ENCODE measurements around the gene MCM5.

Gene MCM5

DNA sequence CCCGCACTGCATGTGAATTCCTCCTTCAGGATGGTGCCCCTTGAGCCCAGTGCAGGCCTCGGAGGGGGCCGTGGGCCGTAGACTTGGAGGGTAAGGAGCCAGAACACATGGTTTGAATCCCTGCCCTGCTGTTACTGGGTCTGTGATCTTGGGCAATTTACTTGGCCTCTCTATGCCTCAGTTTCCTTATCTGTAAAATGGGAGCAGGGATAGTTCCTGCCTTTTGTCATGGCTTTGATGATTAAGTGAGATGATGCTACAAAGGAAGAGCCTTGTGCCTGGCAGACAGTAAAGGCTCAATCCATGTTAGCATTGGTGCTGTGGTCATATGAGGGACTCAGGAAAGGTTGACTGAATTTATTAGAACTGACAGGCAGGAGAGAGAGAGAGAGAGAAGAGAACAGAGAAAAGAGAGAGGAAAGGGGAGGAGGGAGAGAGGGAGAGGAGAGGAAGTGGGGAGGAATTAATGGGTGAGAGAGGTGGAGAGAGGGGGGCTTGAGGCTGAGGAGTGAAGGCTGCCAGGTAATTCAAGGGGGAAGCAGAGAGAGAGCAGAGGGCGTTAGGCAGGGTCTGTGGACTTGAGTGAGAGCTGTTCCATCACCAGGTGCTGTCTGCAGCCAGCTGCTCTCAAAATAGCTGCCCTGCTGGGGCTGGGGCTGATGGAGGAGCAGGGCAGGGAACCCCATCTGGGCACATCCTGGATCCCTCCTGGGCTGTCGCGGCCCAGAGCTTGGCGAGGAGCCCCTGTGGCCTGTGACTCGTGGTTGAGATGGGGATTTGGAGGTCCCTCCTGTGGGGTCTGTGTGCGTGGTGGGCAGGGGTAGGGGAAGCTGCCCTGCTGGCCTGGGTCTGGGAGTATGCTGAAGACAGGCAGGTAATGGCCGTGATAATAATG is 44.1 kb downstream of the MCM5 start:
- H3K36me3 ChIP-seq (ENCODE audit: insufficient read depth, low read length): no peaks in the 10 kb centered on the region
- H3K9me3 ChIP-seq (ENCODE audit: low read depth, low read length): no peaks in the 10 kb centered on the region
- DNase-seq (ENCODE audit: low read depth, low spot score): no peak
- H3K9ac ChIP-seq (ENCODE audit: insufficient read length): no peak overlapping the region
- no peak overlapping the region for H3K4me3 ChIP-seq
- TF ChIP-seq POLR2AphosphoS5 (IDR thresholded peaks at IDR 0.05; ENCODE audit: borderline replicate concordance, low read depth, low read length) (no peak), FOXP2 (optimal IDR thresholded peaks at IDR 0.05; ENCODE audit: control extremely low read depth, extremely low read length, insufficient read depth) (no peak), EZH2 (IDR thresholded peaks at IDR 0.05) (no peak)
- H3K27ac ChIP-seq: no peak overlapping the region

DNA sequence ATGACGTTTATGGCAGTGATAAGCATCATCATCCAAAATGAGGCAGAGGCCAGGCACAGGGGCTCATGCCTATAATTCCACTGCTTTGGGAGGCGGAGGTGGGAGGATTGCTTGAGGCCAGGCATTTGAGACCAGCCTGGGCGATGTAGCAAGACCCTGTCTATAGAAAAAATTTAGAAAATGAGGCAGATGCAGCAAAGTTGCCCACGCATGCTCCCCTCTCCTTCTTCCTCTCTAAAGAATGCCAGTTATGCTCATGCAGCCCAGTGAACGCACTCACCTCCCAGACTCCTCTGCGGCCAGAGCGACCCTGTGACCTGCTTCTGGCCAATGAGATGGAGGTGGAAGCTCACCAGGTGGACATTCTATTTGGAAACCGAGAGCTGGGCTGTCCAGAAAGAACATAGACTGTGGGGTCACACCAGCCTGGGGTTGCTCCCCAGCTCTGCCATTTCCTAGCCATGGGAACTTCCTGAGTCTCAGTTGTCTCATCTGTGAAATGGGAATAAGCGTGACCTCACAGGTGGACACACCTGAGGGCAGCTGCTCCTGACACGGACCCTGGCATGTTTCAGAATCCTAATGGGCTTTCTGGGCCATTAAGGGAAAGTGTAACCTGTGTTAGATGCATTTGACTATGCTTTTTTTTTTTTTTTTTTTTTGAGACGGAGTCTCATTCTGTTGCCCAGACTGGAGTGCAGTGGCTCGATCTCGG is 44.9 kb downstream of the MCM5 start:
- DNase-seq (ENCODE audit: low read depth, low spot score): no peak
- Histone ChIP-seq H3K36me3 (ENCODE audit: insufficient read depth, low read length) (no peaks in the 10 kb centered on the region), H3K4me3 (no peak overlapping the region), H3K9me3 (ENCODE audit: low read depth, low read length) (no peaks in the 10 kb centered on the region), H3K27ac (no peak overlapping the region), H3K9ac (ENCODE audit: insufficient read length) (no peak overlapping the region)
- TF ChIP-seq FOXP2 (optimal IDR thresholded peaks at IDR 0.05; ENCODE audit: control extremely low read depth, extremely low read length, insufficient read depth) (no peak), POLR2AphosphoS5 (IDR thresholded peaks at IDR 0.05; ENCODE audit: borderline replicate concordance, low read depth, low read length) (no peak), EZH2 (IDR thresholded peaks at IDR 0.05) (no peak)

DNA sequence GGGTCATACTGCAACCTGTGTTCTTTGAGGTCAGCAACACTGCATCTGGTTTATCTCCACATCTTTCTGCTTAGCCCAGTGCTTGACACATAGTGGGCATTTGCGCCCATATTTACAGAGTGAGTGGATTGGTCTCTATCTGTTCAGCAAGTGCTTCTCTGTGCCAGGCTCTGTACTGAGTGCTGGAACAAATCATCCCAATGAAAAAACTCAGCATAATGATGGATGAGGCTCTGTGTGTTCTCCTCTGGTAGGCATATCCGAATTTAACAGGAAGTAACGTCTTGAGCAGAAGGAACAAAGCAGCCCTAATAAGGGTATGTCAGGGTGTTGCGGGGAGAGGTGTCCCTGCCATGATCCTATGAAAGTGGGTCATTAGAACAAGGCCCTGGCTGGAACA is 46.0 kb downstream of the MCM5 start:
- TF ChIP-seq POLR2AphosphoS5 (IDR thresholded peaks at IDR 0.05; ENCODE audit: borderline replicate concordance, low read depth, low read length) (no peak), FOXP2 (optimal IDR thresholded peaks at IDR 0.05; ENCODE audit: control extremely low read depth, extremely low read length, insufficient read depth) (no peak), EZH2 (IDR thresholded peaks at IDR 0.05) (no peak)
- no peak overlapping the region for H3K9ac ChIP-seq (ENCODE audit: insufficient read length)

GRCh38 chr22:35446365-35446764 is 46.4 kb downstream of the MCM5 start:
- no peak for DNase-seq (ENCODE audit: low read depth, low spot score)
- no peak for TF ChIP-seq EZH2 (IDR thresholded peaks at IDR 0.05)
- no peak for TF ChIP-seq POLR2AphosphoS5 (IDR thresholded peaks at IDR 0.05; ENCODE audit: borderline replicate concordance, low read depth, low read length)
- no peak for TF ChIP-seq FOXP2 (optimal IDR thresholded peaks at IDR 0.05; ENCODE audit: control extremely low read depth, extremely low read length, insufficient read depth)
- no peak overlapping the region for H3K27ac ChIP-seq

More for the DNA sequence above, 46.0 kb downstream of the MCM5 start:
- Histone ChIP-seq H3K36me3 (ENCODE audit: insufficient read depth, low read length) (no peaks in the 10 kb centered on the region), H3K4me3 (no peak overlapping the region), H3K27ac (no peak overlapping the region), H3K9me3 (ENCODE audit: low read depth, low read length) (no peaks in the 10 kb centered on the region)
- DNase-seq (ENCODE audit: low read depth, low spot score): no peak

DNA sequence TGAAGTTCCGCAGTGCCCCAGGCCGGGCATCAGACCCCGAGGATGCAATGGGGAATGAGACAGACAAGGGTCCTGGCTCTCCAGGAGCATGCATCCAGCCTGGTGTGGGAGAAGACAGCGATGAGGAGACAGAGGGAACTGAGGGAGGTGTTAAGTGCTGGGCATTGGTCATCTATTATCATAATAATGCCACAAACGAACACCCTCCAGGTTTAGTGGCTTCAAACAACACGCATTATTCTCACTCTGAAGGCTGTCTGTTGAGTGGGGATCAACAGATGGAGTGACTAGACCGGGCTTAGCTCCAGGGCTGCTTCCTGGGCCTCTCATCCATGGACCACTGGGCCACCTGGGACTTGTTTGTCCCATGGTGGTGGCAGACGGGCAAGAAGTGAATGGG is 48.6 kb downstream of the MCM5 start:
- no peak overlapping the region for H3K4me3 ChIP-seq
- no peak overlapping the region for H3K9ac ChIP-seq (ENCODE audit: insufficient read length)
- H3K9me3 ChIP-seq (ENCODE audit: low read depth, low read length): no peaks in the 10 kb centered on the region
- H3K27ac ChIP-seq: no peak overlapping the region
- no peaks in the 10 kb centered on the region for H3K36me3 ChIP-seq (ENCODE audit: insufficient read depth, low read length)
- TF ChIP-seq POLR2AphosphoS5 (IDR thresholded peaks at IDR 0.05; ENCODE audit: borderline replicate concordance, low read depth, low read length) (no peak), FOXP2 (optimal IDR thresholded peaks at IDR 0.05; ENCODE audit: control extremely low read depth, extremely low read length, insufficient read depth) (no peak), EZH2 (IDR thresholded peaks at IDR 0.05) (no peak)
- no peak for DNase-seq (ENCODE audit: low read depth, low spot score)

More at GRCh38 chr22:35446365-35446764, 46.4 kb downstream of the MCM5 start:
- H3K9me3 ChIP-seq (ENCODE audit: low read depth, low read length): no peaks in the 10 kb centered on the region
- no peaks in the 10 kb centered on the region for H3K36me3 ChIP-seq (ENCODE audit: insufficient read depth, low read length)
- H3K9ac ChIP-seq (ENCODE audit: insufficient read length): no peak overlapping the region
- H3K4me3 ChIP-seq: no peak overlapping the region

DNA sequence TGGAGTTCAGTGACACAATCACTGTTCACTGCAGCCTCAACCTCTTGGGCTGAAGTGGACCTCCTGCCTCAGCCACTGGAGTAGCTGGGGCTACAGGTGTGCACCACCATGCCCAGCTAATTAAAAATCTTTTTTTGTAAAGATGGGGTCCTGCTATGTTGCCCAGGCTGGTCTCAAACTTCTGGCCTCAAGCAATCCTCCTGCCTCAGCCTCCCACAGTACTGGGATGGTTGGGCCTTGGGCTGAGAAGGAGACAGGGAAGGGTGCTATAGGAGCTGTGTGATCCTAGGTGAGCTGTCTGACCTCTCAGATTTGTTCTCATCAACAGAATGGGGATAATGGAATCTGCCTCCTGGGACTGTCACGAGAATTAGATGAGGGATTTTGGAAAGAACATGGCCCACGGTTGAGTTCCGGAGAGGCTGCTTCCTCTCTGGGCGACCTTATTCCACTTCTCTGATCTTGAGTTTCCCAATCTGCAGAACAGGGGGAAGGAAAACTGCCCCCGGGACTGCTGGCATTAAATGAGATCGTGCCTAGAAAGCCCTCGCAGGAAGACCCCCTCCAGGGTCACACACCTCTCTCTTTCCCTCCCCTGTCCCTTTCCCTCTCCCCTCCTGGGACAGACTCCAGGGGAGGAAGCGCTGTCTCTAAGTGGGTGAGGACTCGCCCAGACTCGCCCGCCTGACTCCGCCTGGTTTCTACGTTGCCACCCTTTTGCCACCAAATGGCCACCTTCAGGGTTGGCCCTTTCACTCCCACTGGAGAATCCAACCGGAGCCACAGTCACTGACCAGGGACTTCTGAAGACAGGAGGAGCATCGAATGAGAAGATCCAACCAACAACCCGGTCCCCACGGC is 50.1 kb downstream of the MCM5 start:
- no peaks in the 10 kb centered on the region for H3K36me3 ChIP-seq (ENCODE audit: insufficient read depth, low read length)
- no peak overlapping the region for H3K27ac ChIP-seq
- no peak for DNase-seq (ENCODE audit: low read depth, low spot score)
- no peak for TF ChIP-seq FOXP2 (optimal IDR thresholded peaks at IDR 0.05; ENCODE audit: control extremely low read depth, extremely low read length, insufficient read depth)
- TF ChIP-seq POLR2AphosphoS5 (IDR thresholded peaks at IDR 0.05; ENCODE audit: borderline replicate concordance, low read depth, low read length): no peak
- TF ChIP-seq EZH2 (IDR thresholded peaks at IDR 0.05): no peak
- H3K4me3 ChIP-seq: no peak overlapping the region
- H3K9me3 ChIP-seq (ENCODE audit: low read depth, low read length): no peaks in the 10 kb centered on the region
- H3K9ac ChIP-seq (ENCODE audit: insufficient read length): no peak overlapping the region

DNA sequence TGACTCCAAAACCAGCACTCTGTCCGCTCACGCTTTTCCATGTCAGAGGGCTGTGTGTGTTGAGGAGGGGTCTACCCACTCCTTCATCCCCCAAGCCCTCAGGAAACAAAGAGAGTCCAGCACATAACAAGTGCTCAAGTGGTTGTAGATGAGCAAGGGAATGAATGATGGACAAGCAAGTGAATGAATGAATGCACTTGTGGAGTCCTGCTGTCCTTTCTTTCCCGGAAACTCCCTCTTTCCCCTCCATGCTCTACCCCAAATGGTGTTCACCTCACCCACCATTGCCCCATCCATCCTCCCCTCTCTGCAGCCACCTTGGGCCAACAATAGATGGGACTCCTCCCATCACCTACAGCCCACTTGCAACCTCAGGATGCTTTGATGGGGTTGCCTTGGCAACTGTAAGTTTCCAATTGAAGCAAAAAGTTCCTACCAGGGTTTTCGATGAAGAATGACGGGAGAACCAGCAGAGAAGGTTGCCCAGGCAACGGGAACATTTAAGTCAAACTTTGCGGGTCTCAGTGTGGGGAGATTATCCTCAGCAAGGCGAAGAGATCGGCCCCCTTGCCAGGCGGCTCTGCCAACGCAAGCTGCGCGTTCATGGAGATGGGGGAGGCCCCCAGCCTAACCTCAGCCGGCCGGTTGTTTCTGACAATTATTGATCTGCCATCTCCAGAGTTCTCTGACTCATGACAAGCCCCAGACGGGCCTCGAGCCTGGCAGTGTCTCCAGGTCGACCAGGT is 51.1 kb downstream of the MCM5 start:
- Histone ChIP-seq H3K36me3 (ENCODE audit: insufficient read depth, low read length) (no peaks in the 10 kb centered on the region), H3K9me3 (ENCODE audit: low read depth, low read length) (no peaks in the 10 kb centered on the region), H3K27ac (no peak overlapping the region), H3K9ac (ENCODE audit: insufficient read length) (no peak overlapping the region), H3K4me3 (no peak overlapping the region)
- TF ChIP-seq FOXP2 (optimal IDR thresholded peaks at IDR 0.05; ENCODE audit: control extremely low read depth, extremely low read length, insufficient read depth) (no peak), POLR2AphosphoS5 (IDR thresholded peaks at IDR 0.05; ENCODE audit: borderline replicate concordance, low read depth, low read length) (no peak)
- no peak for DNase-seq (ENCODE audit: low read depth, low spot score)
